Measurements from ENCODE around the gene BAIAP2L1.

GRCh38 chr7:98289333-98289875, 111.5 kb downstream of the BAIAP2L1 start:
- no peak for TF ChIP-seq SUZ12 (IDR thresholded peaks at IDR 0.05; ENCODE audit: extremely low read depth, insufficient read depth, insufficient read length)
- TF ChIP-seq YY1 (IDR thresholded peaks at IDR 0.05; ENCODE audit: insufficient read depth, insufficient read length), result no peak
